ENCODE data around the gene TRMT13. TPM values are rescaled to one million over a fixed set of nuclear protein-coding genes. Genes with fewer than 3 reads are reported as not detected.

TRMT13 gene
- total and polyA plus RNA-seq, 9 of the 15 experiments (the other 6 are each of a cell fraction or from before 2014, with no cell fraction given): 18.7 to 33.0 (median 28.9) TPM

DNA sequence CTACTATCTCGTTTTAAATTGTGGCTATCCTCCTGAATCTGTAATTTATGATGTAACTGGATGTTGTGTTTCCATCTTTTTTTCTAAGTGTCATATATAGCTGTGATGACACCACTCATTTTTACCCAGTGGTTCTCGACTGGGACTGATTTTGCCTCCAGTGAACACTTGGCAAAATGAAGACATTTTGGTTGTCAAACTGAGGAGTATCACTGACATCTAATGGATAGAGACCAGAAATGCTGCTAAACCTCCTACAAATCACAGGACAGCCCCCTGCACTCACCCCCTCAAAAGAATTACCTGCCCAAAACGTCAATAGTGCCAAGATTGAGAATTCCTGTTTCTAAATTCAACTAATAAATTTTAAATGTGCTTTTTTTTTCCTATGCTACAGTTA, 1.9 kb downstream of the TRMT13 start:
- Histone ChIP-seq H3K9me1 (ENCODE audit: control insufficient read depth, insufficient read depth, low read length) (no peaks in the 10 kb centered on the region), H3K36me3 (ENCODE audit: control insufficient read depth, insufficient read depth, low read length) (peaks cover 54% of the 10 kb centered on the region), H2AFZ (ENCODE audit: low read depth, low read length) (no peak overlapping the region), H3K9me3 (replicated peaks; ENCODE audit: control insufficient read depth, insufficient read depth, low read depth, low read length) (no peaks in the 10 kb centered on the region), H3K27ac (ENCODE audit: extremely low read depth, low read depth, low read length) (no peak overlapping the region), H3K4me2 (ENCODE audit: insufficient read depth, low read length) (no peak overlapping the region), H3K4me1 (replicated peaks in 1 of 2; ENCODE audit: control insufficient read depth in 2 of 2, insufficient read depth in 2 of 2, low read length in 2 of 2) (peaks cover 3 to 6% of the 10 kb centered on the region in 2 experiments; a peak in 2 of 5 replicates), H4K20me1 (replicated peaks; ENCODE audit: control insufficient read depth, insufficient read depth, low read length) (0 out of 2 replicates have a peak, but pooled peaks cover 3% of the 10 kb centered on the region), H3K79me2 (ENCODE audit: control insufficient read depth, insufficient read depth, low read length) (peaks cover 59% of the 10 kb centered on the region), H3K4me3 (no peak overlapping the region), H3K9ac (ENCODE audit: insufficient read depth in 1 of 2, low read depth in 2 of 2, low read length in 2 of 2) (no peak overlapping the region), H3K27me3 (ENCODE audit: control insufficient read depth in 2 of 2, insufficient read depth in 2 of 2, low read length in 2 of 2) (no peaks in the 10 kb centered on the region)
- peak in 1 of 4 experiments; percentile 23 for DNase-seq (ENCODE audit: extremely low read depth in 1 of 4, low spot score in 3 of 4)
- ChIA-PET POLR2A (no interaction called here), CTCF (ENCODE audit: low intra/inter-chr PET ratio) (interaction anchor here (0.6 kb wide), 1 partner anchor 301 kb away, joined by 3 read pairs; no protein-coding TSS in a partner anchor)
- in situ Hi-C loops (cut with MboI) (no loop called here), intact Hi-C loops (cut with micrococcal nuclease) (loop anchor here (2.0 to 10.0 kb wide), 6 partner anchors 96 to 760 kb away; partner anchors contain the start of genes CDC14A, DBT, EXTL2 and RTCA)
- BruUV-seq (replicated peaks): no TSS peak
- TF ChIP-seq CHCHD3 (CRISPR knock-in tag; IDR thresholded peaks at IDR 0.05): no peak
- no peak for TF ChIP-seq HIVEP1 (CRISPR knock-in tag; IDR thresholded peaks at IDR 0.05)
- no peak for TF ChIP-seq TSC22D4 (tag; IDR thresholded peaks at IDR 0.05)
- no peak for TF ChIP-seq PCBP2 (IDR thresholded peaks at IDR 0.05; ENCODE audit: low read depth, low read length, poor library complexity, severe bottlenecking)
- TF ChIP-seq, protein P1, sequence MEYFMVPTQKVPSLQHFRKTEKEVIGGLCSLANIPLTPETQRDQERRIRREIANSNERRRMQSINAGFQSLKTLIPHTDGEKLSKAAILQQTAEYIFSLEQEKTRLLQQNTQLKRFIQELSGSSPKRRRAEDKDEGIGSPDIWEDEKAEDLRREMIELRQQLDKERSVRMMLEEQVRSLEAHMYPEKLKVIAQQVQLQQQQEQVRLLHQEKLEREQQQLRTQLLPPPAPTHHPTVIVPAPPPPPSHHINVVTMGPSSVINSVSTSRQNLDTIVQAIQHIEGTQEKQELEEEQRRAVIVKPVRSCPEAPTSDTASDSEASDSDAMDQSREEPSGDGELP (CRISPR knock-in tag; IDR thresholded peaks at IDR 0.05; ENCODE audit: borderline replicate concordance): no peak
- TF ChIP-seq, protein P2, sequence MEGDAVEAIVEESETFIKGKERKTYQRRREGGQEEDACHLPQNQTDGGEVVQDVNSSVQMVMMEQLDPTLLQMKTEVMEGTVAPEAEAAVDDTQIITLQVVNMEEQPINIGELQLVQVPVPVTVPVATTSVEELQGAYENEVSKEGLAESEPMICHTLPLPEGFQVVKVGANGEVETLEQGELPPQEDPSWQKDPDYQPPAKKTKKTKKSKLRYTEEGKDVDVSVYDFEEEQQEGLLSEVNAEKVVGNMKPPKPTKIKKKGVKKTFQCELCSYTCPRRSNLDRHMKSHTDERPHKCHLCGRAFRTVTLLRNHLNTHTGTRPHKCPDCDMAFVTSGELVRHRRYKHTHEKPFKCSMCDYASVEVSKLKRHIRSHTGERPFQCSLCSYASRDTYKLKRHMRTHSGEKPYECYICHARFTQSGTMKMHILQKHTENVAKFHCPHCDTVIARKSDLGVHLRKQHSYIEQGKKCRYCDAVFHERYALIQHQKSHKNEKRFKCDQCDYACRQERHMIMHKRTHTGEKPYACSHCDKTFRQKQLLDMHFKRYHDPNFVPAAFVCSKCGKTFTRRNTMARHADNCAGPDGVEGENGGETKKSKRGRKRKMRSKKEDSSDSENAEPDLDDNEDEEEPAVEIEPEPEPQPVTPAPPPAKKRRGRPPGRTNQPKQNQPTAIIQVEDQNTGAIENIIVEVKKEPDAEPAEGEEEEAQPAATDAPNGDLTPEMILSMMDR (IDR thresholded peaks at IDR 0.05 in 2 of 3, conservative IDR thresholded peaks at IDR 0.05 in 1 of 3; ENCODE audit: insufficient read depth in 2 of 3, low read depth in 1 of 3, low read length in 3 of 3): peak in 2 of 3 experiments; percentile 16 to 22; a peak in 1 of 6 replicates
- TF ChIP-seq RAD21 (CRISPR knock-in tag; conservative IDR thresholded peaks at IDR 0.05 in 1 of 2, IDR thresholded peaks at IDR 0.05 in 1 of 2): peak in 1 of 2 experiments; percentile 24; a peak in 1 of 4 replicates
- TF ChIP-seq ZFP1 (CRISPR knock-in tag; IDR thresholded peaks at IDR 0.05): no peak
- no peak for TF ChIP-seq MIER1 (IDR thresholded peaks at IDR 0.05; ENCODE audit: low read depth)
- TF ChIP-seq SNIP1 (IDR thresholded peaks at IDR 0.05; ENCODE audit: low read depth): no peak
- ATAC-seq: no peak
- FAIRE-seq: no peak
- WGBS (ENCODE audit: insufficient coverage, low coverage, missing lambda C conversion rate): 48% methylated on average over 3 of the region's 3 CpGs

Data from K562 (cell line).